B cell (primary cell): ENCODE data around the gene CD63. TPM values are rescaled to one million over a fixed set of nuclear protein-coding genes. Genes with fewer than 3 reads are reported as not detected.

Experiments
- ATAC-seq: fragments of 200-7000 bp; cut with Tn5 transposase; one replicate; pipeline ENCODE4 v1.10.0; 2021; ENCODE audit warnings: low read depth, mild to moderate bottlenecking, moderate number of reproducible peaks, moderate library complexity
- CTCF ChIA-PET: fragments of 350-600 bp; sonication (Branson Sonifier 250); formaldehyde crosslinking; loops from one replicate; lab custom pipeline; 2021; ENCODE audit warnings: antibody characterized with exemption, inconsistent platforms; lab: Charles Lee
- POLR2A ChIA-PET: fragments of 350-600 bp; sonication (Branson Sonifier 250); formaldehyde crosslinking; loops from one replicate; lab custom pipeline; 2021; ENCODE audit warnings: antibody characterized with exemption; lab: Charles Lee
- DNase-seq: peaks from one replicate; pipeline ENCODE4 v3.0.0; 2013
- H2AFZ ChIP-seq: 2 replicates; pipeline ENCODE4 v1.6.1; 2012; ENCODE audit warnings: mild to moderate bottlenecking, low read depth, low read length; ENCODE audit not compliant: insufficient read depth, poor library complexity, severe bottlenecking
- H3K27ac ChIP-seq, 2 donors: 1 replicate in 1 of 2; 2 replicates in 1 of 2; pipeline ENCODE4 v1.5.1; 2012 to 2013; ENCODE audit warnings: low read length in 2 of 2, mild to moderate bottlenecking in 2 of 2, moderate library complexity in 1 of 2
- H3K27me3 ChIP-seq, 4 experiments: fragments of 200-600 bp in 1 of 4; sonication (generic) in 1 of 4; replicated peaks in 1 of 4; 1 replicate in 2 of 4; 2 replicates in 2 of 4; pipeline versions ENCODE4 v1.6.1 to v1.7.0; 2013 to 2016; ENCODE audit warnings: low read length in 3 of 4, mild to moderate bottlenecking in 2 of 4, mixed read lengths in 1 of 4, moderate library complexity in 1 of 4; ENCODE audit not compliant: insufficient read depth in 4 of 4, control insufficient read depth in 3 of 4; ENCODE audit errors: control extremely low read depth in 1 of 4
- H3K36me3 ChIP-seq, 2 experiments: replicated peaks in 1 of 2; 1 replicate in 1 of 2; 2 replicates in 1 of 2; pipeline versions ENCODE4 v1.6.1 to v1.7.1; 2013; ENCODE audit warnings: low read length in 1 of 2; ENCODE audit not compliant: insufficient read depth in 2 of 2, control insufficient read depth in 1 of 2; ENCODE audit errors: control extremely low read depth in 1 of 2, extremely low read depth in 1 of 2
- H3K4me1 ChIP-seq, 2 donors: fragments of 200-600 bp in 1 of 2; sonication (generic) in 1 of 2; 1 replicate in 1 of 2; 2 replicates in 1 of 2; pipeline versions ENCODE4 v1.5.1 to v1.6.1; 2013 to 2017; ENCODE audit warnings: low read length in 2 of 2; ENCODE audit not compliant: control insufficient read depth in 2 of 2, insufficient read depth in 2 of 2
- H3K4me2 ChIP-seq: replicated peaks from 2 replicates; pipeline ENCODE3; 2012; ENCODE audit warnings: mild to moderate bottlenecking, low read depth, low read length; ENCODE audit not compliant: poor library complexity, severe bottlenecking
- H3K4me3 ChIP-seq, 5 experiments: fragments of 200-600 bp in 1 of 5; sonication (generic) in 1 of 5; 1 replicate in 3 of 5; 2 replicates in 2 of 5; pipeline versions ENCODE4 v1.5.1 to v1.7.0; 2011 to 2016; ENCODE audit warnings: low read length in 4 of 5, mild to moderate bottlenecking in 4 of 5, low read depth in 2 of 5, control low read depth in 1 of 5, moderate library complexity in 1 of 5; ENCODE audit not compliant: insufficient read depth in 1 of 5; ENCODE audit errors: control extremely low read depth in 1 of 5, extremely low read depth in 1 of 5
- H3K79me2 ChIP-seq: fragments of 200-600 bp; sonication (generic); one replicate; pipeline ENCODE4 v1.6.0; 2016; ENCODE audit warnings: low read length; ENCODE audit not compliant: control insufficient read depth, insufficient read depth
- H3K9ac ChIP-seq: fragments of 200-600 bp; sonication (generic); 2 replicates; pipeline ENCODE4 v1.6.1; 2017; ENCODE audit warnings: mild to moderate bottlenecking, low read length, moderate library complexity
- H3K9me3 ChIP-seq, 3 donors: one replicate each; pipeline versions ENCODE4 v1.6.1 to v1.7.1; 2013; ENCODE audit warnings: low read length in 2 of 3; ENCODE audit not compliant: control insufficient read depth in 2 of 3, insufficient read depth in 1 of 3; ENCODE audit errors: control extremely low read depth in 1 of 3
- H4K20me1 ChIP-seq: 2 replicates; pipeline ENCODE4 v1.6.0; 2012; ENCODE audit warnings: mild to moderate bottlenecking, low read length; ENCODE audit not compliant: insufficient read depth, control insufficient read depth, poor library complexity, severe bottlenecking
- H3K27ac Mint-ChIP-seq: one replicate; pipeline ENCODE4 v1.8.0; 2021; ENCODE audit warnings: mixed read lengths
- H3K27me3 Mint-ChIP-seq: one replicate; pipeline ENCODE4 v1.8.0; 2021; ENCODE audit warnings: mixed read lengths
- H3K4me1 Mint-ChIP-seq: one replicate; pipeline ENCODE4 v1.8.0; 2021; ENCODE audit warnings: mixed read lengths
- H3K4me3 Mint-ChIP-seq: one replicate; pipeline ENCODE4 v1.8.0; 2021; ENCODE audit warnings: mixed read lengths
- H3K9me3 Mint-ChIP-seq: one replicate; pipeline ENCODE4 v1.8.0; 2022; ENCODE audit warnings: mixed read lengths; ENCODE audit not compliant: insufficient read depth
- CTCF ChIP-seq: fragments of 200-600 bp; IDR thresholded peaks from one replicate; pipeline ENCODE4 v1.8.0; 2022; ENCODE audit warnings: antibody characterized with exemption, mild to moderate bottlenecking
- EZH2 ChIP-seq: IDR thresholded peaks from 2 replicates; pipeline ENCODE4 v1.6.1; 2012; ENCODE audit warnings: borderline replicate concordance, low read depth, mild to moderate bottlenecking, moderate library complexity, low read length; ENCODE audit not compliant: insufficient read depth, poor library complexity, severe bottlenecking
- WGBS: methylation state at CpG from one replicate; pipeline ENCODE4 v1.1.5; 2013; ENCODE audit warnings: missing lambda C conversion rate; ENCODE audit not compliant: insufficient coverage; 5-methylcytosine and 5-hydroxymethylcytosine counted together
- intact Hi-C: fragments of 100-400 bp; cut with micrococcal nuclease; formaldehyde crosslinking; loops from one replicate; pipeline ENCODE4 v1.10.0; 2022
- polyA plus RNA-seq: library from polyadenylated mRNA; depleted of rRNA; stranded (reverse); fragments of >200 nt; gene quantifications from 2 replicates; pipeline ENCODE4 v1.2.3, GENCODE V29; 2012
- total RNA-seq, 2 donors: library from RNA; stranded (reverse); fragments of 120-200 nt in 1 of 2; gene quantifications; 1 replicate in 1 of 2; 2 replicates in 1 of 2; pipeline versions ENCODE4 v1.2.3 to v1.2.4, GENCODE V29; 2013 to 2022

Gene CD63
- total and polyA plus RNA-seq, 2 donors (not counting 1 experiment from before 2014, with no cell fraction given), result 43.0 to 104 TPM

DNA sequence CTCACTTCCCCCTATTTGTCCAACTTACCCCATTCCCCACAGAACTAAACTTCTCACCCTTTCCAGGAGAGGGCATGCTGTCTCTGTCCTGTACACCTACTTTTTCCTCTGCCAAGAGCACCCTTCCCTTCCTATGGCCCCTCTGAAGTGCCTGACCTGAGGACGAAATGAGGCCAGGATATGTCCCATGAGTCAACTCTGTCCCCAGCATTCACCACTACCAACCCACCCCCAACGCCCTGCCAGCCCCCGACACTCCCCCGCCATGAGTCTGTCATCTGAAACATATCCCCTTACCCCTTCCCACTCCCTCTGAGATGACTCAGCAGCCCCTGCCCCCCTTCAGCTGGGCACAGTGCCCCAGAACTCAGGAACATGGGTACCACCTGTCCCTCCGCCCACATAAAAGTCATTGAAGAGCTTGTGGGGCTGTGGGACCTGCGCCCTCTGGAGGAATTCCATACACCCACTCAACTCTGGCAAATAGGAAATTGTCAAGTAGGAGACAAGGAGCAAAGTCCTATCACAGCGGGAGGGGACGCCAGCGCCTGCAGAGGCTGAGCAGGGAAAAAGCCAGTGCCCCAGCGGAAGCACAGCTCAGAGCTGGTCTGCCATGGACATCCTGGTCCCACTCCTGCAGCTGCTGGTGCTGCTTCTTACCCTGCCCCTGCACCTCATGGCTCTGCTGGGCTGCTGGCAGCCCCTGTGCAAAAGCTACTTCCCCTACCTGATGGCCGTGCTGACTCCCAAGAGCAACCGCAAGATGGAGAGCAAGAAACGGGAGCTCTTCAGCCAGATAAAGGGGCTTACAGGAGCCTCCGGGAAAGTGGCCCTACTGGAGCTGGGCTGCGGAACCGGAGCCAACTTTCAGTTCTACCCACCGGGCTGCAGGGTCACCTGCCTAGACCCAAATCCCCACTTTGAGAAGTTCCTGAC lies 47.4 kb downstream of the CD63 start:
- ChIA-PET CTCF (interaction anchor here (0.8 to 2.6 kb wide), 7 partner anchors 9 to 39 kb away, joined by 3 to 25 read pairs (median 4); partner anchors contain the start of genes BLOC1S1 and ITGA7), POLR2A (interaction anchor here (0.9 kb wide), 1 partner anchor 365 kb away, joined by 3 read pairs; no protein-coding TSS in a partner anchor)
- ATAC-seq, result peak; percentile 49
- Histone ChIP-seq H3K9ac (peak overlapping the region; percentile 3), H4K20me1 (no peaks in the 10 kb centered on the region), H3K27ac (no peak overlapping the region), H2AFZ (peak overlapping the region; percentile 62), H3K4me1 (peaks cover 23 to 35% of the 10 kb centered on the region in 2 donors), H3K27me3 (no peaks in the 10 kb centered on the region), H3K4me2 (peak overlapping the region; percentile 64), H3K36me3 (no peaks in the 10 kb centered on the region), H3K4me3 (peak overlapping the region in 4 of 5 experiments; percentile 10 to 42 (median 38)), H3K79me2 (no peaks in the 10 kb centered on the region), H3K9me3 (no peaks in the 10 kb centered on the region)
- intact Hi-C loops, result no loop called here
- no peaks in the 10 kb centered on the region for H3K27me3 Mint-ChIP-seq
- TF ChIP-seq EZH2, result no peak
- TF ChIP-seq CTCF, result no peak
- DNase-seq, result no peak
- peak overlapping the region; percentile 83 for H3K4me3 Mint-ChIP-seq
- WGBS, result 16% methylated on average over 15 of the region's 17 CpGs
- H3K9me3 Mint-ChIP-seq, result no peaks in the 10 kb centered on the region
- H3K4me1 Mint-ChIP-seq, result peaks cover 31% of the 10 kb centered on the region
- peak overlapping the region; percentile 76 for H3K27ac Mint-ChIP-seq

DNA sequence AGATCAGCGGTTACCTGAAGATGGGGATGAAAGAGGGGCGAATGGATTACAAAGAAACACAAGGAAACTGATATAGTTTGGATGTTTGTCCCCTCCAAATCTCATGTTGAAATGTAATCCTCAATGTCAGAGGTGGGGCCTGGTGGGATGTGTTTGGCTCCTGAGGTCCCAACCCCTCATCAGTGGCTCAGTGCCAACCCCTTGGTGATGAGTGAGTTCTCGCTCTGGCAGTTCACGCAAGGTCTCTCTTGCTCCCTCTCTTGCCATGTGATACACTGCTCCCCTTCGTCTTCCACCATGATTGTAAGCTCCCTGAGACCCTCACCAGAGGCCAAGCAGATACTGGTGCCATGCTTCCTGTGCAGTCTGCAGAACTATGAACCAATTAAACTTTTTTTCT lies 49.1 kb downstream of the CD63 start:
- 96% methylated on average over 4 of the region's 5 CpGs for WGBS
- no peak overlapping the region for H3K4me2 ChIP-seq
- no peaks in the 10 kb centered on the region for H3K79me2 ChIP-seq
- ChIA-PET POLR2A (no interaction called here), CTCF (no interaction called here)
- intact Hi-C loops, result no loop called here
- no peak overlapping the region for H3K4me3 ChIP-seq
- H3K4me1 ChIP-seq, result peaks cover 26 to 36% of the 10 kb centered on the region in 2 donors
- no peak overlapping the region for H3K4me3 Mint-ChIP-seq
- H3K4me1 Mint-ChIP-seq, result peaks cover 34% of the 10 kb centered on the region
- no peak for ATAC-seq
- no peaks in the 10 kb centered on the region for H4K20me1 ChIP-seq
- DNase-seq, result no peak
- TF ChIP-seq CTCF (no peak), EZH2 (no peak)
- H3K27me3 ChIP-seq, result no peaks in the 10 kb centered on the region
- H3K36me3 ChIP-seq, result no peaks in the 10 kb centered on the region
- no peak overlapping the region for H2AFZ ChIP-seq
- H3K27me3 Mint-ChIP-seq, result no peaks in the 10 kb centered on the region
- no peaks in the 10 kb centered on the region for H3K9me3 Mint-ChIP-seq
- H3K27ac Mint-ChIP-seq, result no peak overlapping the region
- H3K9ac ChIP-seq, result no peak overlapping the region
- no peak overlapping the region for H3K27ac ChIP-seq
- H3K9me3 ChIP-seq, result no peaks in the 10 kb centered on the region
